Neural cell (in vitro differentiated cells): ENCODE results near the gene PLCL1.

ENCODE experiments used
- EP300 ChIP-seq: fragments of 450-650 bp; conservative IDR thresholded peaks from 2 replicates; pipeline ENCODE4 v1.6.1; 2014; ENCODE audit warnings: antibody characterized with exemption, mild to moderate bottlenecking, moderate library complexity; ENCODE audit not compliant: poor library complexity, severe bottlenecking
- EZH2 ChIP-seq: fragments of 200-600, 300-800 bp; shearing (Covaris generic), sonication (generic); IDR thresholded peaks from 2 replicates; pipeline ENCODE4 v1.6.1; 2014; ENCODE audit warnings: antibody characterized with exemption, low read length, borderline replicate concordance, mild to moderate bottlenecking; ENCODE audit not compliant: insufficient read depth, poor library complexity, severe bottlenecking
- MXI1 ChIP-seq: fragments of 450-650 bp; conservative IDR thresholded peaks from 2 replicates; pipeline ENCODE4 v1.6.1; 2014; ENCODE audit warnings: antibody characterized with exemption, mild to moderate bottlenecking; ENCODE audit not compliant: poor library complexity, severe bottlenecking
- POLR2AphosphoS5 ChIP-seq: IDR thresholded peaks from 2 replicates; pipeline ENCODE4 v1.6.1; 2012
- TAF1 ChIP-seq: IDR thresholded peaks from 2 replicates; pipeline ENCODE4 v1.6.1; 2012; ENCODE audit warnings: low read depth
- TF ChIP-seq, protein P1 (sequence below): fragments of 450-650 bp; IDR thresholded peaks from 2 replicates; pipeline ENCODE4 v1.5.1; 2014; ENCODE audit warnings: antibody characterized with exemption, mild to moderate bottlenecking, moderate library complexity; ENCODE audit not compliant: poor library complexity, severe bottlenecking

DNA sequence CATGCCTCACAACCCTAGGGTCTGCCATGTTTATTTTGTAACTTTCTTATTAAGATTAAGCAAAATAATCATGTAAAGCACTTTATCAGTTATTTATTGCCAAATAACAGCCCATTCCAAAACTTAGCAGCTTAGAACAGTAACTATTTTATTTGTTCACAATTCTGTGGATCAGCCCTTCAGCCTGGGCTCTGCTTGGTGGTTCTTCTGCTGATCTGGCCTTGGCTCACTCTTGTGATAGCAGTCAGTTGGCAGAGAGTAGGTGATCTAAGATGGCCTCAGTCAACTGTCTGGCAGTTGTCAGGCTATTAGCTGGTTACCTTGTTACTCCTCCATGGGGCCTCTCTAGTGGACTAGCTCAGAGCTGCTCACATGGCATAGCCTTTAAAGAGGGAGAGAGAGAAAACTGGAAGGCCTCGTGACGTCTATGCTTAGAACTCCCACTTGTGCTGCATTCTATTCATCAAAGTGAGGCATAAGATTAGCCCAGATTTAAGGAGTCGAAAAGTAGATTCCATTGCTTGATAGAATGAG lies 54.3 kb downstream of the PLCL1 start:
- TF ChIP-seq, protein P1, sequence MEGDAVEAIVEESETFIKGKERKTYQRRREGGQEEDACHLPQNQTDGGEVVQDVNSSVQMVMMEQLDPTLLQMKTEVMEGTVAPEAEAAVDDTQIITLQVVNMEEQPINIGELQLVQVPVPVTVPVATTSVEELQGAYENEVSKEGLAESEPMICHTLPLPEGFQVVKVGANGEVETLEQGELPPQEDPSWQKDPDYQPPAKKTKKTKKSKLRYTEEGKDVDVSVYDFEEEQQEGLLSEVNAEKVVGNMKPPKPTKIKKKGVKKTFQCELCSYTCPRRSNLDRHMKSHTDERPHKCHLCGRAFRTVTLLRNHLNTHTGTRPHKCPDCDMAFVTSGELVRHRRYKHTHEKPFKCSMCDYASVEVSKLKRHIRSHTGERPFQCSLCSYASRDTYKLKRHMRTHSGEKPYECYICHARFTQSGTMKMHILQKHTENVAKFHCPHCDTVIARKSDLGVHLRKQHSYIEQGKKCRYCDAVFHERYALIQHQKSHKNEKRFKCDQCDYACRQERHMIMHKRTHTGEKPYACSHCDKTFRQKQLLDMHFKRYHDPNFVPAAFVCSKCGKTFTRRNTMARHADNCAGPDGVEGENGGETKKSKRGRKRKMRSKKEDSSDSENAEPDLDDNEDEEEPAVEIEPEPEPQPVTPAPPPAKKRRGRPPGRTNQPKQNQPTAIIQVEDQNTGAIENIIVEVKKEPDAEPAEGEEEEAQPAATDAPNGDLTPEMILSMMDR: no peak
- TF ChIP-seq POLR2AphosphoS5 (no peak), EP300 (no peak), TAF1 (no peak), EZH2 (no peak), MXI1 (no peak)
